GM19240 (cell line): Measurements from ENCODE around the gene CDKL4.
"Not testable (repeated sequence)": the region's sequence is repeated elsewhere in the genome, so short reads cannot be mapped to it uniquely, and the experiment has no call there.

Source experiments
- DNase-seq: peaks from one replicate; pipeline ENCODE4 v3.0.0; 2011; ENCODE audit warnings: low spot score; ENCODE audit not compliant: insufficient read length

Gene CDKL4

GRCh38 chr2:39144416-39144815, 99.4 kb downstream of the CDKL4 start:
- DNase-seq: no peak

DNA sequence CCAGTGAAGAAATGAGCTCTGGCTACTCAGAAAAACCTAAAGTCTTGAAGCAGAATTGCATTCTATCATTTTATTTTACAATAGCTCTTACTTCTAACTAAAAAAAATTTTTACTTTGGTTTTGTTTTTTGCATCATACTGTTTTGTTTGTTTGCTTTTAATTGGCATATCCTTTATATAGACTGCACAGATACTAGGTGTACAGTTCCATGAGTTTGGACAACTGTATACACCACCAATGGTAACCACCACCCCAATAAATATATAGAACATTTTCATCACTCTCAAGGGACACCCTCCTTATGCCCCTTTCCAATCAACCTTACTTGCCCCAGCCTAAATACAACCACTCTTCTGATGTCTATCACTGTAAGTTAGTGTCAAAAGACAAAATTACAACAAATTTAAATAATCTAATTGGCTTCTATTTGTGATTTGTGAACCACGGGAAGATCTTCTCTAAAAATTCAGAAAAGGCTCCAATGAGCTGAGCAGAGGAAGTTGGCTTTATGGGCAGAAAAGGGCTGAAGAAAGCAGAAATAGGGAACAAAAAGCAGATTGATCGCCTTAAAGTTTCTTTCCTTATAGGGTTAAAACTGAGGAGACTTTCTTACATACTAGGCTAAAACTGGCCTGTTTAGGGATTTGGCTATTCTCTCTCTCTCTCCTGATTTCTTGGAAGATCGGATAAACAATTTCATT, 100.7 kb downstream of the CDKL4 start:
- no peak for DNase-seq

GRCh38 chr2:39141334-39142271, 102.2 kb downstream of the CDKL4 start:
- peak; percentile 4 for DNase-seq

GRCh38 chr2:39140948-39141333, 102.8 kb downstream of the CDKL4 start:
- DNase-seq: not testable (repeated sequence)

DNA sequence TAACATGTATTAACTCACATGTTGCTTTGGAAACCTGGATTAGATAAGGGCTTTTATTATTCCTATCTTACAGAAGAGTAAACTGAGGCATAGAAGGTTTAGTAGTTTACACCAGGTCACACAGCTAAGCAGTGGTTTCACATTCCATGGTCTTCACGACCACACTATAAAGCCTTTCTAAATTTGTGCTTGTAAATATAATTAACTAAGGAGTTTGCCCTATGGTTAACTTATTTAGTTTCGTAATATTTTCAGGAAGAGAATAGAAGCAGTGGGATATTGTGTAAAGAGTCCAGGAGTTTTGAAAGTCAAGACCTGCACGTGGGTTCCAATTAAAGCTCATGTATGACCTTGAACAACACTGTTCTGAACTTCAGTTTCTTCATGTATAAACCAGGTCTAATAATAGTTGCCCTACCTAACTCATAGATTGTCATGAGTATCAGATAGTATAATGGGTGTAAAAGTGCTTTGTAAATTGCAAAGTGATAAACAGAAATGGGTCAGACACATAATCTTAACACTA, 103.4 kb downstream of the CDKL4 start:
- no peak for DNase-seq

DNA sequence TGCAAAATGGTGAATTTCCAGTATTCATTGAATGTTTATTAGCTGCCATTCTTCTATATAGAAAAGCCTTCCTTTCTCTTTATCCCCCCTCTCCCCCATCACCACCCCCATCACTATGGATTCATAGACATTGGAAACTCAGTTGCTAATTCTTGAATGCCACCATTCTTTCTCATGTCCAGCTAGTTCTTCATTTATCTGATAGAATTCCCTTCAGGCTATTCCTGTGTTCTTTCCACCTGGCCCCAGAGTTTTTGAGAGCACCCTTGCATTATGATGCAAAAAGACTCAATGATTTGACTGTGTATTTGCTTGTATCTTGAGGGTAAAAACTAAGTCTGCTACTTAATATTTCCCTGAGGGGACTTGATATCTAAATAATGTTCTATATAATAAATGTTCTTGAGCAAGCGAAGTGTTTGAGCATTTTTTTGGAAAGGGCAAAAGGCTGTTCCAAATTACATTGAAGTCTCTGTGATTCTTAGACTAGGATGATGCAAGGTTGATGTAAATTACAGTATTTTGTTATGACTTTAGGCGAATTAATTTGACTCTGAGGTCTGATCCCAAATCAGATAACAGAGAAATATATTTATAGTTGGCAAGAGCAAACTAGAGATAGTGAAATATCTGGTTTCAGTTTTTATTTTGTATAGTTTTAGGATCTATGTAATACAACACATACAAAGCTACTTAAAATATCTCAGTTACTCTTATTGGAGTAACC, 104.1 kb downstream of the CDKL4 start:
- no peak for DNase-seq

GRCh38 chr2:39138837-39139211, 104.9 kb downstream of the CDKL4 start:
- no peak for DNase-seq

GRCh38 chr2:39138187-39138836, 105.5 kb downstream of the CDKL4 start:
- not testable (repeated sequence) for DNase-seq

GRCh38 chr2:39136799-39137198, 107.0 kb downstream of the CDKL4 start:
- DNase-seq: no peak

DNA sequence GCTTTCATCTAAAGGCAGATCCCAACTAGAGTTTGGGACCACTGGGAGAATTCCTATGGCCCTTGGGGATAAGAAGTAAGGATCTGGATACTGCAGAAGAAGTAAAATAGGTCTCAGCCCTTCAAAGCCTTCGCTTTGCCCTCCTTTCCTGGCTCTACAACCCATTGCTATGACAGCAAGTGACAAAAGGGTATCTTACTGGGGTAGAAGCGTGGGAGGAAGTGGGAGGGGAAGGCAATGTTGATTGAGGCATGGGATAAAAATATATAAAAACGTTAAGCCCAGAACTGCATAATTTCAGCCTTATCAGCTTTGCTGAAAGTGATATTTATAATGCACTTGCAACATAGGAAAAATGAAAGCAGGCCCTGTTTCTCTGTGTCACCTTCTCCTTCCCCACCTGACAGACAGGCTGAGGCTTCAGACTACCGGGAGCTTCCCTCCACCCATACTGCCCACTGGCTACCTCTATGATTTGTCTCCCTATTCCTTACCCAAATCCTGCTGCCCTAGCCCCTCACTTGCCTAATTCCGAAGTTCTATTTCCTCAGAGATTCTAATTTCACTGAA, 108.0 kb downstream of the CDKL4 start:
- no peak for DNase-seq

DNA sequence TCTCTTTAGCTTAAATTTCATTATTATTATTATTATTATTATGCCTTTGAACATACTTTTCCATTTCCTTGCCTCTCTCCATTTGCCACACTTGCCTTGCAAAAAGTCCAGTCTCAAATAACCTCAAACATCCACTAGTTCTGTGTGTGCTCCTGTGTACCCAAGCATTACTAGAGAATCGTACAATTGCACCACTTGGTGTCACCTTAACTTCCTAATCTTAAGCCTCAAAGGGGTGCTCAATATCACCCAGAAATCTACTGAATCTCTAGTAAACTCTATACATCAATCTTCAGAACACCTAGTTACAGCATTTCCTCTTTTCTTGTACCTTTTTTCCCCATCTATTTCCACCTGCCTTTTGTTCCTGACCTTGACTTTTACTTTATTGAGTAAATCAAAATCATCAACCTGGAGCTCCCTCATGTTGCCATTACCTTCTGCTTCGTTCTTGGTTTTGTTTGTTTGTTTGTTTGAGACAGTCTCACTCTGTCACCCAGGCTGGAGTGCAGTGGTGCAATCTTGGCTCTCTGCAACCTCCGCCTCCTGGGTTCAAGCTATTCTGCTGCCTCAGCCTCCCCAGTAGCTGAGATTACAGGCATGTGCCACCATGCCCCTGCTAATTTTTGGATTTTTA, 110.4 kb downstream of the CDKL4 start:
- no peak for DNase-seq

DNA sequence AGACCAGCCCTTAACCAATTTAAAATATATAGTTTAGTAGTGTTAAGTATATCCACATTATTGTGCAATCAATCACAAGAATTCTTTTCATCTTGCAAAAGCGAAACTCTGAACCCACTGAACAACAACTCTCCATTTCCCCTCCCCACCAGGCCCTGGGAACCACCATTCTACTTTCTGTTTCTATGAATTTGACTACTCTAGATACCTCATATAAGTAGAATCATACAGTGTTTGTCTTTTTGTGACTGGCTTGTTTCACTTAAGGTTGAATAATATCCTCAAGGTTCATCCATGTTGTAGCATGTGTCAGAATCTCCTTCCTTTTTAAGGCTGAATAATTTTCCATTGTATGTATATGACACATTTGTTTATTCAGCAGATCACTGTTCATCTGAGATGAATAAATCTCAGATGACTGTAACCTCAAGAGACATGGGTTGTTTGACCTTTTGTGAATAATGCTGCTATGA, 114.8 kb downstream of the CDKL4 start:
- DNase-seq: peak; percentile 12

DNA sequence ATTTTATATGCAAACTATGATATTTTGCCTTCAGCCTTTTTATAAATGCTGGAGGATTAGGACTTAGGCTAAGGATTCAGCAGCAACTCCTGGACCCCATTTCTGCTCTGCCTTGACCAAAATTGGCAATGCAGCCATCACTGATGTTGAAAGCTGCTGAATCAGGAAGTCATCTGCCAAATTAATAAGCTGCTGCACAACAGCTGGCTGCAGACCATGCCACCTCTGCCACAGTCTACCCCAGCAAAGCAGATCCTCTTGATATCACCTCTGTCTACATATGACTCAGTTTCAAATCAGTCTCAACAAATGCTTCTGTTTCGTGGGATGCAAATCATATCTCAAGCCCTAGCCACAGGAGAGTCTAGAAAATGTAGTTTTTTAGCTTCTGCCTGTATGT, 115.8 kb downstream of the CDKL4 start:
- DNase-seq: peak; percentile 8
